B cell (primary cell): ENCODE measurements around the gene C17orf114.

ENCODE experiments used
- ATAC-seq: fragments of 200-7000 bp; cut with Tn5 transposase; one replicate; pipeline ENCODE4 v1.10.0; 2021; ENCODE audit warnings: low read depth, mild to moderate bottlenecking, moderate number of reproducible peaks, moderate library complexity
- CTCF ChIA-PET: fragments of 350-600 bp; sonication (Branson Sonifier 250); formaldehyde crosslinking; loops from one replicate; lab custom pipeline; 2021; ENCODE audit warnings: antibody characterized with exemption, inconsistent platforms; lab: Charles Lee
- POLR2A ChIA-PET: fragments of 350-600 bp; sonication (Branson Sonifier 250); formaldehyde crosslinking; loops from one replicate; lab custom pipeline; 2021; ENCODE audit warnings: antibody characterized with exemption; lab: Charles Lee
- DNase-seq: peaks from one replicate; pipeline ENCODE4 v3.0.0; 2013
- H2AFZ ChIP-seq: 2 replicates; pipeline ENCODE4 v1.6.1; 2012; ENCODE audit warnings: mild to moderate bottlenecking, low read depth, low read length; ENCODE audit not compliant: insufficient read depth, poor library complexity, severe bottlenecking
- H3K27ac ChIP-seq, 2 donors: 1 replicate in 1 of 2; 2 replicates in 1 of 2; pipeline ENCODE4 v1.5.1; 2012 to 2013; ENCODE audit warnings: low read length in 2 of 2, mild to moderate bottlenecking in 2 of 2, moderate library complexity in 1 of 2
- H3K27me3 ChIP-seq, 4 experiments: fragments of 200-600 bp in 1 of 4; sonication (generic) in 1 of 4; replicated peaks in 1 of 4; 1 replicate in 2 of 4; 2 replicates in 2 of 4; pipeline versions ENCODE4 v1.6.1 to v1.7.0; 2013 to 2016; ENCODE audit warnings: low read length in 3 of 4, mild to moderate bottlenecking in 2 of 4, mixed read lengths in 1 of 4, moderate library complexity in 1 of 4; ENCODE audit not compliant: insufficient read depth in 4 of 4, control insufficient read depth in 3 of 4; ENCODE audit errors: control extremely low read depth in 1 of 4
- H3K36me3 ChIP-seq, 2 experiments: replicated peaks in 1 of 2; 1 replicate in 1 of 2; 2 replicates in 1 of 2; pipeline versions ENCODE4 v1.6.1 to v1.7.1; 2013; ENCODE audit warnings: low read length in 1 of 2; ENCODE audit not compliant: insufficient read depth in 2 of 2, control insufficient read depth in 1 of 2; ENCODE audit errors: control extremely low read depth in 1 of 2, extremely low read depth in 1 of 2
- H3K4me1 ChIP-seq, 2 donors: fragments of 200-600 bp in 1 of 2; sonication (generic) in 1 of 2; 1 replicate in 1 of 2; 2 replicates in 1 of 2; pipeline versions ENCODE4 v1.5.1 to v1.6.1; 2013 to 2017; ENCODE audit warnings: low read length in 2 of 2; ENCODE audit not compliant: control insufficient read depth in 2 of 2, insufficient read depth in 2 of 2
- H3K4me2 ChIP-seq: replicated peaks from 2 replicates; pipeline ENCODE3; 2012; ENCODE audit warnings: mild to moderate bottlenecking, low read depth, low read length; ENCODE audit not compliant: poor library complexity, severe bottlenecking
- H3K4me3 ChIP-seq, 5 experiments: fragments of 200-600 bp in 1 of 5; sonication (generic) in 1 of 5; 1 replicate in 3 of 5; 2 replicates in 2 of 5; pipeline versions ENCODE4 v1.5.1 to v1.7.0; 2011 to 2016; ENCODE audit warnings: low read length in 4 of 5, mild to moderate bottlenecking in 4 of 5, low read depth in 2 of 5, control low read depth in 1 of 5, moderate library complexity in 1 of 5; ENCODE audit not compliant: insufficient read depth in 1 of 5; ENCODE audit errors: control extremely low read depth in 1 of 5, extremely low read depth in 1 of 5
- H3K79me2 ChIP-seq: fragments of 200-600 bp; sonication (generic); one replicate; pipeline ENCODE4 v1.6.0; 2016; ENCODE audit warnings: low read length; ENCODE audit not compliant: control insufficient read depth, insufficient read depth
- H3K9ac ChIP-seq: fragments of 200-600 bp; sonication (generic); 2 replicates; pipeline ENCODE4 v1.6.1; 2017; ENCODE audit warnings: mild to moderate bottlenecking, low read length, moderate library complexity
- H3K9me3 ChIP-seq, 3 donors: one replicate each; pipeline versions ENCODE4 v1.6.1 to v1.7.1; 2013; ENCODE audit warnings: low read length in 2 of 3; ENCODE audit not compliant: control insufficient read depth in 2 of 3, insufficient read depth in 1 of 3; ENCODE audit errors: control extremely low read depth in 1 of 3
- H4K20me1 ChIP-seq: 2 replicates; pipeline ENCODE4 v1.6.0; 2012; ENCODE audit warnings: mild to moderate bottlenecking, low read length; ENCODE audit not compliant: insufficient read depth, control insufficient read depth, poor library complexity, severe bottlenecking
- H3K27ac Mint-ChIP-seq: one replicate; pipeline ENCODE4 v1.8.0; 2021; ENCODE audit warnings: mixed read lengths
- H3K27me3 Mint-ChIP-seq: one replicate; pipeline ENCODE4 v1.8.0; 2021; ENCODE audit warnings: mixed read lengths
- H3K4me1 Mint-ChIP-seq: one replicate; pipeline ENCODE4 v1.8.0; 2021; ENCODE audit warnings: mixed read lengths
- H3K4me3 Mint-ChIP-seq: one replicate; pipeline ENCODE4 v1.8.0; 2021; ENCODE audit warnings: mixed read lengths
- H3K9me3 Mint-ChIP-seq: one replicate; pipeline ENCODE4 v1.8.0; 2022; ENCODE audit warnings: mixed read lengths; ENCODE audit not compliant: insufficient read depth
- CTCF ChIP-seq: fragments of 200-600 bp; IDR thresholded peaks from one replicate; pipeline ENCODE4 v1.8.0; 2022; ENCODE audit warnings: antibody characterized with exemption, mild to moderate bottlenecking
- EZH2 ChIP-seq: IDR thresholded peaks from 2 replicates; pipeline ENCODE4 v1.6.1; 2012; ENCODE audit warnings: borderline replicate concordance, low read depth, mild to moderate bottlenecking, moderate library complexity, low read length; ENCODE audit not compliant: insufficient read depth, poor library complexity, severe bottlenecking
- WGBS: methylation state at CpG from one replicate; pipeline ENCODE4 v1.1.5; 2013; ENCODE audit warnings: missing lambda C conversion rate; ENCODE audit not compliant: insufficient coverage; 5-methylcytosine and 5-hydroxymethylcytosine counted together
- intact Hi-C: fragments of 100-400 bp; cut with micrococcal nuclease; formaldehyde crosslinking; loops from one replicate; pipeline ENCODE4 v1.10.0; 2022

C17orf114 gene

GRCh38 chr17:4810696-4811290, 8.7 kb upstream of the C17orf114 start:
- Mint-ChIP-seq H3K27ac (no peak overlapping the region), H3K4me1 (peaks cover 14% of the 10 kb centered on the region), H3K4me3 (no peak overlapping the region), H3K9me3 (no peaks in the 10 kb centered on the region), H3K27me3 (no peaks in the 10 kb centered on the region)
- intact Hi-C loops, result no loop called here
- CTCF ChIA-PET, result no interaction called here
- Histone ChIP-seq H3K36me3 (peaks cover 0 to 17% of the 10 kb centered on the region in 2 experiments), H3K4me2 (no peak overlapping the region), H3K79me2 (no peaks in the 10 kb centered on the region), H2AFZ (no peak overlapping the region), H3K9ac (no peak overlapping the region), H3K4me1 (peaks cover 9 to 13% of the 10 kb centered on the region in 2 donors), H3K4me3 (no peak overlapping the region), H3K27ac (no peak overlapping the region), H3K9me3 (no peaks in the 10 kb centered on the region), H3K27me3 (no peaks in the 10 kb centered on the region), H4K20me1 (no peaks in the 10 kb centered on the region)
- DNase-seq (no peak), ATAC-seq (no peak)
- TF ChIP-seq CTCF, result no peak
- TF ChIP-seq EZH2, result no peak
- POLR2A ChIA-PET, result no interaction called here
- WGBS, result 54% methylated on average over 13 of the region's 13 CpGs

- Histone ChIP-seq H3K27me3 (no peaks in the 10 kb centered on the region), H2AFZ (no peak overlapping the region), H3K9me3 (no peaks in the 10 kb centered on the region), H3K4me3 (no peak overlapping the region), H3K9ac (no peak overlapping the region), H3K4me1 (peaks cover 9 to 13% of the 10 kb centered on the region in 2 donors), H3K4me2 (no peak overlapping the region), H3K79me2 (no peaks in the 10 kb centered on the region), H4K20me1 (no peaks in the 10 kb centered on the region), H3K36me3 (no peaks in the 10 kb centered on the region), H3K27ac (no peak overlapping the region)
- Mint-ChIP-seq H3K4me3 (peak overlapping the region; percentile 83), H3K4me1 (peaks cover 14% of the 10 kb centered on the region), H3K9me3 (no peaks in the 10 kb centered on the region), H3K27me3 (no peaks in the 10 kb centered on the region), H3K27ac (peak overlapping the region; percentile 65)
- WGBS, result 78% methylated on average over 5 of the region's 6 CpGs
- DNase-seq (no peak), ATAC-seq (no peak)
- TF ChIP-seq CTCF (no peak), EZH2 (no peak)
- intact Hi-C loops, result loop anchor here (5.0 kb wide), 1 partner anchor 134 kb away; the partner anchor contains the start of genes RNF167 and SLC25A11
- POLR2A ChIA-PET, result interaction anchor here (0.9 to 1.0 kb wide), 2 partner anchors 18 to 20 kb away, joined by 3 read pairs; no protein-coding TSS in a partner anchor
- CTCF ChIA-PET, result no interaction called here
These were observed 6.2 kb upstream of the C17orf114 start for GRCh38 chr17:4808378-4808767.
